BLaER1 treated with 17β-estradiol and CSF1 and Interleukin-3, amounts not matched to agents 10 nM and 100 nM (cell line): ENCODE data around the gene KL.

Experiments
- H3K27ac ChIP-seq, 11 experiments: shearing (Covaris generic); formaldehyde crosslinking; 2 replicates each; pipeline ENCODE4 v1.8.1; 2022
- H3K27me3 ChIP-seq, 11 experiments: shearing (Covaris generic); formaldehyde crosslinking; 2 replicates each; pipeline ENCODE4 v1.8.1; 2022
- H3K36me3 ChIP-seq, 11 experiments: shearing (Covaris generic); formaldehyde crosslinking; 2 replicates each; pipeline ENCODE4 v1.8.1; 2022
- H3K4me1 ChIP-seq, 10 experiments: shearing (Covaris generic); formaldehyde crosslinking; 2 replicates each; pipeline ENCODE4 v1.8.1; 2022
- H3K4me2 ChIP-seq, 11 experiments: shearing (Covaris generic); formaldehyde crosslinking; 2 replicates each; pipeline ENCODE4 v1.8.1; 2022
- H3K4me3 ChIP-seq, 10 experiments: shearing (Covaris generic); formaldehyde crosslinking; 2 replicates each; pipeline ENCODE4 v1.8.1; 2022
- H3K9ac ChIP-seq, 11 experiments: shearing (Covaris generic); formaldehyde crosslinking; 2 replicates each; pipeline ENCODE4 v1.8.1; 2022
- H3K9me3 ChIP-seq, 11 experiments: shearing (Covaris generic); formaldehyde crosslinking; replicated peaks in 1 of 11; 2 replicates each; pipeline ENCODE4 v1.8.1; 2022
- H4K20me1 ChIP-seq, 11 experiments: shearing (Covaris generic); formaldehyde crosslinking; 2 replicates each; pipeline ENCODE4 v1.8.1; 2022
- Cebpa-rat ChIP-seq, 11 experiments: shearing (Covaris generic); IDR thresholded peaks; 2 replicates each; pipeline ENCODE4 v1.8.1; 2022

KL gene

GRCh38 chr13:33026489-33027152, 10.4 kb downstream of the KL start:
- TF ChIP-seq Cebpa-rat (IDR thresholded peaks at IDR 0.05): no peak
- Histone ChIP-seq H3K36me3 (no peaks in the 10 kb centered on the region), H4K20me1 (no peaks in the 10 kb centered on the region), H3K9me3 (no peaks in the 10 kb centered on the region; a peak in 1 of 22 replicates), H3K27me3 (no peaks in the 10 kb centered on the region), H3K4me2 (no peak overlapping the region), H3K4me1 (no peaks in the 10 kb centered on the region), H3K9ac (no peak overlapping the region), H3K4me3 (no peak overlapping the region), H3K27ac (no peak overlapping the region)

DNA sequence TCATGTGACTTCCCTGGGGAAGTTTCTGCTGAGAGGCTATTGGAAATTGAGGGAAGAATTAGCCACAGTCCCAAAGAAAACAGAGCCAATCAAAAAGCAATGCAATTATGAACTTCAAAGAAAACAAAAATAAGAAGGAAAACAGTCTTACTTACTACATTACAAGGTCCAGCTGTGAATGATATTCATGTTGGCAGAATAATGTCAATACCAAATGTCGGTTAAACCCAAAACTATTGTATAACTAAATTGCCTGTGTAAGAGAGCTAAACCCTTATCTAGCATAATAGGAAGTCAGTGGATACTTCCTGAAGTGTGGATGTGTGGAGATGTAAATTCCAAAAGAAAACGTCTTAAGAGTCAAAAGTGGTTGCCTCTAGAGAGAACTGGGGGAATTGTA, 12.4 kb downstream of the KL start:
- Histone ChIP-seq H3K4me3 (no peak overlapping the region), H3K27ac (no peak overlapping the region), H3K4me2 (no peak overlapping the region), H3K9me3 (no peaks in the 10 kb centered on the region; a peak in 1 of 22 replicates), H3K36me3 (no peaks in the 10 kb centered on the region), H4K20me1 (no peaks in the 10 kb centered on the region), H3K27me3 (no peaks in the 10 kb centered on the region), H3K9ac (no peak overlapping the region), H3K4me1 (0 out of 20 replicates have a peak, but pooled peaks cover 0 to 7% (median 0%) of the 10 kb centered on the region in 10 experiments)
- TF ChIP-seq Cebpa-rat (IDR thresholded peaks at IDR 0.05): no peak

DNA sequence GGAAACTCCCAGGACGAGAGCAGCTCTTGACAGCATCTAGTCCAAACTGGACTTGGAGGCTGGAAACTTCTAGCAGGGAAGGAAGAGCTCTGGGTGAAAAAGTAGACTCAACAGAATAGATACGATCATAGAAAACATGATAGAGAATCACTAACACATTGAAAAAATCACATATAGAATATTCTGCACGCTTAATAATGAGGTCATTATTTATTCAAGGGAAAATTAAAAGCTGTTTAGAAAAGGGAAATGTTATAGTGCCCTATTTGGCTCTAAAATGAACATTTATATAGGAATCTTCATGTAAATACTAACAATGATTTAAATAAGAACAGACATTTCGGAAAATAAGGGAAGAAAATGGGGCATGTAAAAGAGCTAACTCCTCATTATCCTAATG, 15.1 kb downstream of the KL start:
- Histone ChIP-seq H3K4me3 (no peak overlapping the region), H3K9ac (no peak overlapping the region), H3K4me1 (peaks cover 0 to 10% (median 0%) of the 10 kb centered on the region in 10 experiments; a peak in 4 of 20 replicates), H3K27ac (no peak overlapping the region), H3K36me3 (no peaks in the 10 kb centered on the region), H4K20me1 (no peaks in the 10 kb centered on the region), H3K4me2 (no peak overlapping the region), H3K27me3 (no peaks in the 10 kb centered on the region), H3K9me3 (peaks cover 0 to 12% (median 0%) of the 10 kb centered on the region in 11 experiments; a peak in 3 of 22 replicates)
- TF ChIP-seq Cebpa-rat (IDR thresholded peaks at IDR 0.05): no peak

- peaks cover 0 to 12% (median 0%) of the 10 kb centered on the region in 11 experiments; a peak in 3 of 22 replicates for H3K9me3 ChIP-seq
- no peaks in the 10 kb centered on the region for H4K20me1 ChIP-seq
- H3K4me1 ChIP-seq: peaks cover 0 to 14% (median 0%) of the 10 kb centered on the region in 10 experiments; a peak in 4 of 20 replicates
- 0 out of 22 replicates have a peak overlapping the region, but pooled peaks of 1 of the 11 experiments have one; percentile 14 for H3K4me2 ChIP-seq
- H3K27me3 ChIP-seq: no peaks in the 10 kb centered on the region
- no peak for TF ChIP-seq Cebpa-rat (IDR thresholded peaks at IDR 0.05)
- H3K36me3 ChIP-seq: no peaks in the 10 kb centered on the region
- H3K9ac ChIP-seq: no peak overlapping the region
- no peak overlapping the region for H3K4me3 ChIP-seq
- H3K27ac ChIP-seq: no peak overlapping the region
Observed at GRCh38 chr13:33032037-33032625, 15.9 kb downstream of the KL start.

DNA sequence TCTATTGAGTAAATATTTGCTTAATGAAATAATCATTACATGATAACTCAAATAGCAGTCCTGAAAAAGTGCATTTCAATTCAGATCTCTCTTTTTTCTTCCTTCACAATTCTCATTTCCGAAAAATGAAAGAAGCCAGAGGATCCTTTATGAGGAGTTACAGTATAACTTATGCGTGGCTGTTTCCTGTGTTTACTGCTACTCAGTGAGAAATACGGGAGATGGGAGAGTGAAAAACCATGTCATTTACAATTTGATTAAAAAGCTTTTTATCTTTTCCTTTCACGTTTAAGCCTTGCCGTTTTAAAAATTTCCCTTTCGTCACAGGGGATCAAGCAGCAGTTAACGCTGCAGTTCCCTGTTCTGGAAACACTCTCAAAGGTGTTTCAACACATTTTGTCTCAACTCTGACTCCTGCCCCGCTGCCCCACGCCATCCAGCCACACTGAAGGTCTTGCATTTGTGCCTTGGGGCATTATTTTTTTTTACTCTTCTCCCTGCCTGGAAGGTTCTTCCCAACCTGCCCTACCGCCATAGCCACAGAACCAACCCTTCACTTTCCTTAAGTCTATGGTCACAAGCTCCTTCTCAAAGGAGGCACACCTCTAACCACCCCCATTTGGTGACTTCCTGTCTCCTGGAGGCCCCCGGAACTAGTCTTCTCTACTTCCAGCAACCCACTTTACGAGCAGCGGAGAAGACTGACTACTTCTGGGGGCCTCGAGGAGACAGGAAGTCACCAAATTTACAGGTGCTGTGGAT, 17.0 kb downstream of the KL start:
- Histone ChIP-seq H3K4me1 (peaks cover 0 to 14% (median 0%) of the 10 kb centered on the region in 10 experiments; a peak in 4 of 20 replicates), H3K36me3 (no peaks in the 10 kb centered on the region), H4K20me1 (no peaks in the 10 kb centered on the region), H3K9ac (no peak overlapping the region), H3K4me2 (peak overlapping the region in 1 of 11 experiments; percentile 24; a peak in 2 of 22 replicates), H3K27ac (no peak overlapping the region), H3K4me3 (no peak overlapping the region), H3K9me3 (peaks cover 0 to 12% (median 0%) of the 10 kb centered on the region in 11 experiments; a peak in 2 of 22 replicates), H3K27me3 (no peaks in the 10 kb centered on the region)
- TF ChIP-seq Cebpa-rat (IDR thresholded peaks at IDR 0.05): no peak

DNA sequence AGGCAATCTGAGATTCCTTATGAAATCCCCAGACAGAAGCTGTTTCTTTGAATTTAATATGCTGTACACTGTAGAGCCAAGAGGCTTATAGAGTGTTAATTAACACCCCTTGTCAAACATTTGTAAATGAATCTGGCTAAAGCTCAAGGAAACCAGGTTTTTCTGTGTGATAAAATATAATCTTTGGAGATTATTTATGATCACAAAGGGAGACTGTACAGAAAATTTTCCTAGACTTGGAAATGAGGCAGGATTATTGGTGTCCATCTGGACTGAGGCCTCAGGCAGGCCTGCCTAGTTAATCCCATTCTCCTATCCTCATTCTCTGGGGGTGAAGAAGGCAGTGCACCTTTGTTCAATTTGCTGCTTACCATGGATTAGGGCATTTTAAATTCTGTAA, 17.8 kb downstream of the KL start:
- no peaks in the 10 kb centered on the region for H3K36me3 ChIP-seq
- no peak overlapping the region for H3K27ac ChIP-seq
- TF ChIP-seq Cebpa-rat (IDR thresholded peaks at IDR 0.05): no peak
- no peaks in the 10 kb centered on the region for H4K20me1 ChIP-seq
- peaks cover 0 to 12% (median 0%) of the 10 kb centered on the region in 11 experiments; a peak in 2 of 22 replicates for H3K9me3 ChIP-seq
- H3K4me3 ChIP-seq: no peak overlapping the region
- H3K27me3 ChIP-seq: no peaks in the 10 kb centered on the region
- no peak overlapping the region for H3K4me2 ChIP-seq
- peaks cover 0 to 14% (median 0%) of the 10 kb centered on the region in 10 experiments; a peak in 4 of 20 replicates for H3K4me1 ChIP-seq
- H3K9ac ChIP-seq: no peak overlapping the region

GRCh38 chr13:33034882-33035520, 18.8 kb downstream of the KL start:
- Histone ChIP-seq H3K4me1 (peaks cover 0 to 14% (median 0%) of the 10 kb centered on the region in 10 experiments; a peak in 4 of 20 replicates), H3K27me3 (no peaks in the 10 kb centered on the region), H3K36me3 (no peaks in the 10 kb centered on the region), H3K4me3 (no peak overlapping the region), H3K27ac (no peak overlapping the region), H3K9me3 (peaks cover 0 to 12% (median 0%) of the 10 kb centered on the region in 11 experiments; a peak in 2 of 22 replicates), H3K4me2 (no peak overlapping the region), H4K20me1 (no peaks in the 10 kb centered on the region), H3K9ac (no peak overlapping the region)
- TF ChIP-seq Cebpa-rat (IDR thresholded peaks at IDR 0.05): no peak

- H3K36me3 ChIP-seq: no peaks in the 10 kb centered on the region
- no peak for TF ChIP-seq Cebpa-rat (IDR thresholded peaks at IDR 0.05)
- H3K9me3 ChIP-seq: peaks cover 0 to 12% (median 0%) of the 10 kb centered on the region in 11 experiments; a peak in 2 of 22 replicates
- H3K4me2 ChIP-seq: no peak overlapping the region
- H4K20me1 ChIP-seq: no peaks in the 10 kb centered on the region
- no peak overlapping the region for H3K27ac ChIP-seq
- no peak overlapping the region for H3K4me3 ChIP-seq
- H3K4me1 ChIP-seq: peaks cover 0 to 11% (median 0%) of the 10 kb centered on the region in 10 experiments; a peak in 4 of 20 replicates
- H3K27me3 ChIP-seq: no peaks in the 10 kb centered on the region
- H3K9ac ChIP-seq: no peak overlapping the region
Observed at GRCh38 chr13:33037673-33038072, 21.4 kb downstream of the KL start.
